ENCODE measurements around the gene DOCK7. TPM values are rescaled to one million over a fixed set of nuclear protein-coding genes. Genes with fewer than 3 reads are reported as not detected.

Gene DOCK7
- 22.4 and 23.8 TPM in 2 replicates for polyA plus RNA-seq

GRCh38 chr1:62687903-62688686, at the start of gene DOCK7:
TSS of gene DOCK7 (minus strand) at chr1:62688386. CDS start at chr1:62688264, 122 bp downstream.

GRCh38 chr1:62597281-62597680, 90.9 kb downstream of the DOCK7 start, which contains the start of gene ANGPTL3:
TSS of gene ANGPTL3 (plus strand) at chr1:62597520. CDS start at chr1:62597567, 47 bp downstream.

GRCh38 chr1:62436466-62437272, 251.5 kb downstream of the DOCK7 start, which contains the start of gene USP1:
TSS of gene USP1 (plus strand) at chr1:62437049. CDS start at chr1:62439868, 2,819 bp downstream.

Other genes with a start within 250 kb of the DOCK7 start
- gene ANGPTL3, start 90.9 kb downstream of the DOCK7 start, polyA plus RNA-seq = 1.1 TPM in 1 of 2 replicates, not detected in the other
- gene ATG4C, start 95.7 kb upstream of the DOCK7 start, polyA plus RNA-seq = 14.0 and 28.9 TPM in 2 replicates

All from Purkinje cell (primary cell).